ENCODE data around the gene TDRKH. TPM values are rescaled to one million over a fixed set of nuclear protein-coding genes. Genes with fewer than 3 reads are reported as not detected.
"Not testable (repeated sequence)": the region's sequence is repeated elsewhere in the genome, so short reads cannot be mapped to it uniquely, and the experiment has no call there.

Gene TDRKH
- total RNA-seq, 1 donor from 2014 or later = 2.2 TPM

DNA sequence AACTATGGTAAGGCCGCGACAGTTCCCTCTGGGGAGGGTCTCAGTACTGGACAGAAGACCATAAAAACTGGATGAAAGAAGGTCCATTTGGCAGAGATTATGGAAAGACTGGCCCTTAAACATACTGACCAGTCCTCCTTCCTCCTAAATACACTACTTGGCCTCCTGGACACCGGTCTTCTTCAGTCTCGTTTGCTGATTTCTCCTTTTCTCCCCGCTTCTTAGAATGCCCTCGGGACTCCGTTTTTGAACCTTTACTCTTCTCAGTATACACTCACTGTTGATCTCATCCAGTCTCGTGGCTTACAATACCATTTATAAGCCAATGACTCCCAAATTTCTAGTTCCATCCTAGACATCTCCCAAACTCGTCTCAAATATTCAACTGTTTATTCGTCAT, 26.3 kb downstream of the TDRKH start:
- peak in 1 of 2 donors; percentile 10 for DNase-seq (ENCODE audit: low read depth in 2 of 2)

DNA sequence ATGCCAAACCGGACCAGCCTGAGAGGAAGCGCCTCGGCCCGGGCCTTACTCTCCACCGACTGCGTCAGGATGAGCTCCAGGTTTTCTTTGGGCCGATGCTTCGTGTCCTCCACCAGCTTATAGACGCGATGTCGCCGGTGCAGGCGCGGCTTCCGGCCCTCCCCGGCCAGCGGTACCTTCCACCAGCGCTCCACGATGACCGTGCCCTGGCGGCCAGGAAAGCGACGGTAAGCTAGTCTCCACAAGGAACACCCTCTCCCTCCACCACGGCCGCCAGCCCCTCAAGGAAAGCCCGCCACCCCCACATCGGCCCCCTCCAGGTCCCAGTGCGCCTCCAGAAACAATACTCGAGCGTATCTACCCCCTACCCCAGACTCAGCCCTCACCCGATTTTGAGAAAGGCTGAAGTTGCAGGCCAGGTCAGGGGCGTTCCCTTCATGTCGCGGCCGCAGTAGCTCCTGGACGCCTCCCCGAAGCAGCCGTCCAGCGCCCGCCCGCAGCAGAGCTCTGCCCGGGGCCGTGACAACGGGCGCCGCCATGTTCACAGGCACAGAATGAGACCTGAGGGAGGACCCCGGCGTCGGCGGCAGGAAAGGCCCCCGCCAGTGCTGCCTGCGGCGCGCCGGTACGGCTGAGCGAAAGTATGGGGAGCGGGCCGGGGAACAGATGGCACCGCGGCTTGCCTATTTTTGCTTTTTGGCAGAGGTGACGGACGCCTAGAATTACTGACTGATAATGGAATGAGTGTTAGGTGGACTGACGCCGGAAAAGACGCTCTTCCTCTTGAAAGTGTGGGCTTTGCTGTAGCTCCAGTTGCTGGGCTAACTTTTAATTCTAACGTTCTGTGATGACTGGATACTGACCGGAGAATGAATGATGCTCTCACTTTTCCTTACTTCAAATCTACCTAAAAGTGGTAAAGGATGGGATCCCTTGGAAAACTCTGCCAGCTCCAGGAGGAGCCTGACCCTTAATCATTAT, 27.1 kb downstream of the TDRKH start, which contains the start of gene MRPL9:
TSS of gene MRPL9 (minus strand) at position 556 of the 981 bp plus-strand sequence. CDS start at position 539, 17 bp downstream.
- DNase-seq (ENCODE audit: low read depth in 2 of 2) = peak; percentile 77 to 82

DNA sequence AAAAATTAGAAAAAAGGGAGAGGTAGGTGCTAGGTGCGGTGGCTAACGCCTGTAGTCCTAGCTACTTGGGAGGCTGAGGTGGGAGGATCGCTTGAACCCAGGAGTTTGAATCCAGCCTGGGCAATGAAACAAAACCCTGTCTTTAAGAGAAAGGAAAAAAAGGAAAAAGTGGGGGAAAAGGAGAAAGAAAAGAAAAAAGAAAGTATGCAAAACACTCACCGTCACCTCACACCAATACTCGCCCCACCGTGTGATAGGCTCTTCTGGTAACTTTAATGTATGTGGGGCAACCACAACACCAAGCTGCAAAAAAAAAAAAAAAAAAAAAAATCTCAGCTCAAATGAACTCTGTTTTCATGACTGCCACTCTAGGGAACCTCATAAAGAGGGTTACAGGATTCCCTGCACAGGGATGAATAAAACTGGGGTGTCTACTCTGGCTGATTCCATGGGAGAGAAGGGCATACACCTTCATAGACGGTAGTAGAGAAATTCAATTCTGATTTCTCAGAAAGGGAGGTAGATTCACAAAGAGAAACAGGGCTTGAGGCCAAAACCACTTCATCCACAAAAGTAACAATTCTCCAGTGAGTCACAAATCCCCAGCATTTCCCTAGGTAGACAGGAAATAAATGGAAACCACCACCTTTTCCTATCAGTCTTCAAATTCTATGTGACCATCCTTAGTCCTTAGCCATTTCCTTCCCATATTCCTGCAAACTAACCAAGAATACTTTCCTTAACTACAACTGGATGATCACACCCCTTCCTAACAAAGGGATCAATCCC, 29.5 kb downstream of the TDRKH start:
- peak in 1 of 2 donors; percentile 51 for DNase-seq (ENCODE audit: low read depth in 2 of 2)

DNA sequence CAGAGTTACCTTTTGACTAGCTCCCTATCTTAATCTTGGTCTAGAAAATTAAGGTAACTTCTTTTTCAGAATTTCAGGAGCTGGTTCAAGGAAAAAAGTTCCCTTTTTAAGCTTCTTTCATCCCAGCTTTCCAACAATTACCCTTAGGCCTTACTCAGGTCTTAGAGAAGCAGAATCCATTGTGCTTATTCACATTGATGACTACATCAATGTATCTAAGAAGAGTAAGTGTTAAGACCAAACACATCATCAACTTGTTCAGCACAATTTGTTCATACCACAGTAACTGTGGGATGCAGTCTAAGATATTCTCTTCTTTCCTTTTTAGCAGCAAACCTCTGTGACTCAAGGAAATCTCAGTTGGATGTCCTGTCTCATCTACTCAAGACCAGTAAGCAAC, 31.1 kb downstream of the TDRKH start:
- DNase-seq (ENCODE audit: low read depth in 2 of 2) = no peak

DNA sequence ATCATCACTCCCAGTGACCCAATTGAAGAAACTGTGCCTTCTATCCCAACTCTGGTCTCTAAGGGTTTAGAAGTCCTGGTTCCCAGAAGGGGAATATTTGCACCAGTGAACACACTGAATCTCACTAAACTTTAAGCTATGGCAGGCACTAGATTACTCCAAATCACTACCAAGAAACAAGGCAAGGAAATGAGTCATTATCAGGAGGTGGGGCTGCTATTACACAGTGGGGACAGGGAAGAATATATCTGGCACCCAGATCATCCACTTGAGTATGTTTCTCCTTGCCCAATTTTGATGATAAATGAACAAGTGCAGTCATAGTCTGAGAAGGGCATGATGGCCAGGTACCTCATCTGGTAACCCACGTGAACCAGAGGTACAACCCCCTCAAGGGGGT, 34.0 kb downstream of the TDRKH start:
- DNase-seq (ENCODE audit: low read depth in 2 of 2) = peak in 1 of 2 donors; percentile 58

DNA sequence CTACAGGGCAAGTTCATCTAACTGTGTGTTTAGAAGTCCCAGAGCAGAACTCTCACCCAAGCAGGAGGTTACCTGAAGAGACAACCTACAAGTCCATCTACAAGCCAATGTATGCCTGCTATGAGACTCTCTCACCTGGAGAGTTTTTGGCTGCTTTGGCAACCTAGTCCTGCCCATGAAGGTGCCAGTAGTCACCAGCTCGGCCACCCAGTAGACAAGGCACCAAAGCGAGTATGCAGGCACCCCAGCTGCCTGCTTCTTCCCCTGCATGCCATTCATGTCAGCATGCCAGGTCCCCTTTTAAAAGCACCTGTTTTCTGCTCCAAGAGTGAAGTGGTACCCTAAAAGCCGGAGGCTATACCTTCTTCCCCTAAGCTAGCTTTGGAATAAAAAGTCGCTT, 48.8 kb downstream of the TDRKH start:
- no peak for DNase-seq (ENCODE audit: low read depth in 2 of 2)

DNA sequence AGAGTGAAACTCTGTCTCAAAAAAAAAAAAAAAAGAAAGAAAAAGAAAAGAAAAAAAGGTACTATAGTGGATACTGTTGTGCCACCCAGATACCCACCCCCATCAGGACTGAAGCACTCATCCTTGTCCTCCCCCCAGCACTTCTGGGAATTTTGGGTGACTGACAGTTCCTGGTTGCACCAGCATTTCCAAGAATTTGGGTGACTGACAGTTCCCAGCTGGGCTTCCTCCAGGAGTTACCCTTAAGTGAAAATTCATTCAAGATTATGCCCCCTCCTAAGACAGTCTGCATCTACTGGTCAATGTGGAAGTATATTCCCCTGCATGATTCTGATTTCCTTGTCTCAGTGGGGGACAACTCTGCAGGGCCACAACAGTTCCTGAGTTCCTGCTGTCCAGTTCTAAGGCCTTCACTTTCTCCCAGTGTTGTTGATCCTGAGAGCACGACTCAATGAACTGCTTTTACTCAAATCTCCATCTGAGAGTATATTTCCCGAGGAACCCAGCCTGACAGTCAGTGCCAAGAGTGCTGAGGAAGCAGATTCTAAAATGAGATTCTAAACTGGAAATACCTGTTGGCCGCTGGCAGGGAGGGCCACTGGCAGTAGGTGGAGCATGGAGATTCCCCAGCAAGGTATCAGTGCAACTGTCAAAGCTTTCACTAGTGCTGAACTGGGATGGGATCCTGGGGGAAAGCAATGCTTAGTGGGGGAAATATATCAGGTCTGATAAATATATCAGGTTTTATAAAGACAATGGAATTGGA, 50.5 kb downstream of the TDRKH start:
- no peak for DNase-seq (ENCODE audit: low read depth in 2 of 2)

DNA sequence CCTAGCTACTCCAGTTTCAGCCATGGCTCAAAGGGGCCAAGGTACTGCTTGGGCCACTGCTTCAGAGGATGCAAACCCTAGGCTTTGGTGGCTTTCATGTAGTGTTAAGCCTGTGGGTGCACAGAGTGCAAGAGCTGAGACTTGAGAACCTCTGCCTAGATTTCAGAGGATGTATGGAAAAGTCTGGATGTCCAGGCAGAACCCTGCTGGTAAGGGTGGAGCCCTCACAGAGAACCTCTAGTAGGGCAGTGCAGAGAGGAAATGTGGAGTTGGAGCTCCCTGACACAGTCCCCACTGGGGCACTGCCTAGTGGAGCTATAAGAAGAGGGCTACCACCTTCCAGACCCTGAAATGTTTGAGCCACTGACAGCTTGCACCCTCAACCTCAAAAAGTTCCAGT, 52.8 kb downstream of the TDRKH start:
- no peak for DNase-seq (ENCODE audit: low read depth in 2 of 2)

DNA sequence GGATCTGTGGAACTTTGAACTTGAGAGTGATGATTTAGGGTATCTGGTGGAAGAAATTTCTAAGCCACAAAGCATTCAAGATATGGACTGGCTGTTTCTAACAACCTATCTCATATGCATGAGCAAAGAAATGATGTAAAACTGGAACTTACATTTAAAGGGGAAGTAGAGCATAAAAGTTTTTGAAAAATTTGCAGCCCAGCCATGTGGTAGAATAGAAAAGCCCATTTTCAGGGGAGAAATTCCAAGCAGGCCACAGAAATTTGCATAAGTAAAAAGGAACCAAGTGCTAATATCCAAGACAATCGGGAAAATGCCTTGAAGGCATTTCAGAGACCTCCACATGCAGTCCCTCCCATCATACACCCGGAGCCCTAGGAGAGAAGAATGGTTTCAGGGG, 53.3 kb downstream of the TDRKH start:
- no peak for DNase-seq (ENCODE audit: low read depth in 2 of 2)

DNA sequence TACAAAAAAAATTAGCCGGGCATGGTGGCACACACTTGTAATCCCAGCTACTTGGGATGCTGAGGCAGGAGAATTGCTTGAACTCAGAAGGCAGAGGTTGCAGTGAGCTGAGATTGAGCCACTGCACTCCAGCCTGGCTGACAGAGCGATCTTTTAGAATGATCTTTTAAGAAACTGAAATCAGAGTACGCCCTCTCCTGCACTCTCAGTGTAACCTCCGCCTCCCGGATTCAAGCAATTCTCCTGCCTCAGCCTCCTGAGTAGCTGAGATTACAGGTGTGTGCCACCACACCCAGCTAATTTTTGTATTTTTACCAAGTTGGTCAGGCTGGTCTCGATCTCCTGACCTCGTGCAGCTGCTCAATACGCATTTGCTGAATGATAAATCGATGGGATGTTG, 56.3 kb downstream of the TDRKH start:
- not testable (repeated sequence) for DNase-seq (ENCODE audit: low read depth in 2 of 2)

DNA sequence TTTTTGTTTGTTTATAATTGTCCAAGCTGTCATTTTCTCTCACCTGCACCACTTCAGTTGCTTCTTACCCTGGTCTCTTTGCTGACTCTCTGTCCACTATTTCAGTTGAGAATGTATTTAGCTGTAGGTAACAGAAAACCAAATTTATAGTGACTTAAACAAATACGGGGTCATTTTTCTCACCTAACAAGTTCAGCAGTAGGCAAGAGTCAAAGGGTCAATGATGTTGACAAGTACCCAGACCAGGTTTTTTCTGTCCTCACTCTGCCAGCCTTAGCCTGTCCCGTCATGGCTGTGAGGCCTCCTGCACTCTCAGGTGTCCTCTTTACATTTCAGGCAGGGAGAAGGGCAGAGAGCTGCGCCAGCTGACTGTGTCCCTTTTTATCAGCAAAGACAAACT, 57.2 kb downstream of the TDRKH start:
- DNase-seq (ENCODE audit: low read depth in 2 of 2) = no peak

DNA sequence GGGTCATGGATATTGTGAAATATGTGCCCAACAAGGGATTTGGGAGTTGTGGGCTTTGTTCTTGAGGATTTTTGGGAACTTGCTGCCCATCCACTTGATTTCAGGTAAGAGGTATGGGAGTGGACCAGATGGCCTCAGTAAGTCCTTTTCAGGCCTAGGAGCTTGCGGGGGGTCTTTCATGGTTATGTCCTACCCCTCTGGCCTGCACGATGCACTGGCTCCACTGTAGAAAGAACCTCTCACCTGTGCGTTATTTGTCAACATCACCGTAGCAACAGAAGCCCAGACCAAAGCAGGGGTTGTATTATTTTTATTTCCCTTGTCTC, 60.4 kb downstream of the TDRKH start:
- no peak for DNase-seq (ENCODE audit: low read depth in 2 of 2)

DNA sequence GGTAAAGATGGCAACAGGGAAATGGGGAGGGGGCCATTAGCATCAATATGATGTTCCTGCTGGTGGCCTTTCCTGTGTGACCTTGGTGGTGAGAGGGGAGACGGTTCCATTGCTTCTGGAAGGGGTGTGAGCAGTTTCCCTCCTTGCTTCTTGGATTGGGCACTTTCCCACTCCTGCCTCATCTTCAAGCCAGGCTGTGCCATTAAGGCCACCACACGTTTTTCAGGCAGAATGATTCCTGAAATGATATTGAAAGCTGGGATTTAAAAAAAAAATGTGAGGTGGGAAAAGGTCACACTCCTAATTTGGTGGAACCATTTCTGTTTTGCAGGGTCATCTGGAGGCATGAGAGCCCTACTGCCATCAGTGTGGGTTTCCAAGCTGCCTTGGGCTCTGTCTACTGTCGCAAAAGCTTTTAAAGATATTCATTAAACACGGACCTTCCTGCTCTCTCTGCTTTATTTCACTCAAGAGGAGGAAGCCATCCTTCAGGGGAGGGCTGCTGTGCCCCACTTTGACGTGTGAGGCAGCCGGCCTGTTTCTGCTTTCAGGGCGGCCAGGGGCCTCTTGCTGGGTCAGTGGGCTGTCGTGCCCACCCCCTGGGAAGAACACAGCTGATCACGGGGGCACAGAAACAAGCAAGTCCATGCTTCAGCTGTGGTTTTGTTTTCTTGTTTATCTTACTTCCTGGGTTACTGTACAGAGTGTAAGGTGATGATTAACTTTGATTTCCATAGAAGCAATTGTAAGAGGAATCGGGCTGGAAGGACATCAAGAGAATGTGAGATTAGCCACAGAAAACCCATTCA, 60.9 kb downstream of the TDRKH start:
- DNase-seq (ENCODE audit: low read depth in 2 of 2) = no peak

DNA sequence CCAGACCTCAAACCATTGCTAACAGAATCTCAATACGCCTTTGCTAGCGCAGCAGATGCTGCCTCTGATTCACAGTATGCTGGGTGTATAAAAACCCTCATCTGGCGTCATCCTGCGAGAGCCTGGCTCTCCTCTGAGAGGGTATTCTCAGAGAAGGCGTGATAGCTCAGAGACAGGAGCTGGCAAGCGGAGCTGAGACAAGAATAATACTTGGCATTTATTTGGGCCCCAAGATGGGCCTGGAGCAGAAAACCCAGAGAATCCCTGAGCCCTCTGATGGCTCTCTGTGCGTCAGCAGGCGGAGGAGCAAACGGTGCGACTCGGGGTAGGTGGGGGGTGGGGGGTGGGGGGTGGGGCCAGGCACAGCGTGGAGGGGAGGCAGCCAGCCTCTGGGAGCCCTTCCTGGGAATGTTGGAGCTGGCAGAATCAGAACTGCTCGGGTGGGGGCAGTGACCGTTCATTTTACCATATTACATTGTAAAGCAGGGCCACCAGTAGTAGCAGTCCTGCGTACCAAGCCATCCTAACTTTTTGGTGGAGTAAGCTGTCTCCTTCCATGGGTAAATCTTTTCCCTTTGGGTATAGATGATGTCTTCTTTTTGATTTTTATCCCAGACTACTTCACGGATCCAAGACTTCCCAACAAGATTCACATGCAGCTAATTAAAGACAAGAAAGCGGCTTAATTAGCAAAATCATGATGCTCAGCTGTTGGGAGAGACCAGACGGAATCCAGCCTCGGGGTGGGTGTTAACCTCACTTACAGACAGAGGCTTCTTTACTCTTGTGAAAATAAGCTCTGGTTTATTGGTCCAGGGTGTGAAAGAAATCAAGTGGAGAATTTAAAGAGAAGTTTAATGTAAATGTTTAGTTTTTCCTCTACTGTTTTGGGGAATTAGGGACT, 61.9 kb downstream of the TDRKH start:
- no peak for DNase-seq (ENCODE audit: low read depth in 2 of 2)

DNA sequence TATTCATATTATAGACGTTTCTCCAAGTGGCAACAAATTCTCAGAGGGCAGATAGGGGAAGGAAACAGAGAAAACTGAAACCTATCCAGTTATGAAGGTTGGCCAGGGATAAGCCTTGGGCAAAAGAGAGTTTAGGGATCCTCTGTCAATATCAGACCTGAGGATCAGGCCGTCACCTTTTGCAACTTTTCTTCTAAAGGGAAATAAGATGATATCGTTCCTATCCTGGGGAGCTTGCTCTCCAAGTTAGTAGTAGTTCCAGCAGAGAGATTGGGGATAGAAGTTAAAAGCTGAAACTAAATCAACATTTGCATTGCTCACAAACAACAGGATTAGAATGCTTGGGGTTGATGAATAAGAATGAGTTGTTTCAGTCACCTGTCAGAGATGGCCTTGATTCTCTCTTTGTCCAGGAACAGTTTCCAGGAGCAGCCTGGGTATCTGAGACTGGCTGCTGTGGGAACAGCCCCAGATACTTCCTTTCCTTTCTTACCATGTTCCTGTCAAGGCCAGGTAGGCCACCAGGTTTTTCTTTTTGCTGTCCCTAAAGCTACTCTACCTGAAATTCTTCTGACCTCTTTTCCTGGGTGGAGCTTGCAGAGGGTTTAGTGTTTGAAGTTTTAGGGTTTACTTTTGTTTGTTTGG, 66.5 kb downstream of the TDRKH start:
- DNase-seq (ENCODE audit: low read depth in 2 of 2) = no peak
